Activated naive CD8-positive, alpha-beta T cell treated with anti-CD3 and anti-CD28 coated beads for 36 hours (primary cell): Measurements from ENCODE around the gene GPR35. TPM values are rescaled to one million over a fixed set of nuclear protein-coding genes. Genes with fewer than 3 reads are reported as not detected.
"Not testable (repeated sequence)": the region's sequence is repeated elsewhere in the genome, so short reads cannot be mapped to it uniquely, and the experiment has no call there.

Source experiments
- DNase-seq: peaks from one replicate; pipeline ENCODE4 v3.0.0; 2021
- H3K27ac Mint-ChIP-seq: one replicate; pipeline ENCODE4 v1.8.0; 2022; ENCODE audit warnings: mild to moderate bottlenecking, moderate library complexity, mixed read lengths
- H3K27me3 Mint-ChIP-seq: one replicate; pipeline ENCODE4 v1.8.0; 2022; ENCODE audit warnings: mild to moderate bottlenecking, mixed read lengths
- H3K36me3 Mint-ChIP-seq: one replicate; pipeline ENCODE4 v1.8.0; 2021; ENCODE audit warnings: mild to moderate bottlenecking, mixed read lengths
- H3K4me1 Mint-ChIP-seq: one replicate; pipeline ENCODE4 v1.8.0; 2021; ENCODE audit warnings: mixed read lengths
- H3K4me3 Mint-ChIP-seq: one replicate; pipeline ENCODE4 v1.8.0; 2022; ENCODE audit warnings: mild to moderate bottlenecking, moderate library complexity, mixed read lengths
- H3K9me3 Mint-ChIP-seq: one replicate; pipeline ENCODE4 v1.8.0; 2022; ENCODE audit warnings: mixed read lengths
- total RNA-seq, 2 experiments: library from RNA; stranded (reverse); gene quantifications; one replicate each; pipeline ENCODE4 v1.2.3, GENCODE V29; 2021

Gene GPR35
- total RNA-seq, 2 experiments from 2014 or later = 7.6 to 7.8 TPM

- no peaks in the 10 kb centered on the region for H3K36me3 Mint-ChIP-seq
- no peaks in the 10 kb centered on the region for H3K4me1 Mint-ChIP-seq
- H3K9me3 Mint-ChIP-seq = peaks cover 4% of the 10 kb centered on the region
- peaks cover 24% of the 10 kb centered on the region for H3K27me3 Mint-ChIP-seq
- no peak for DNase-seq
- no peak overlapping the region for H3K4me3 Mint-ChIP-seq
- no peak overlapping the region for H3K27ac Mint-ChIP-seq
Observed at GRCh38 chr2:240663546-240664190, 38.4 kb downstream of the GPR35 start.

GRCh38 chr2:240664622-240665021 is 39.3 kb downstream of the GPR35 start:
- no peak for DNase-seq
- Mint-ChIP-seq H3K27ac (no peak overlapping the region), H3K4me3 (no peak overlapping the region), H3K36me3 (no peaks in the 10 kb centered on the region), H3K27me3 (peaks cover 23% of the 10 kb centered on the region), H3K9me3 (peaks cover 4% of the 10 kb centered on the region), H3K4me1 (no peaks in the 10 kb centered on the region)

- DNase-seq = no peak
- Mint-ChIP-seq H3K4me1 (no peaks in the 10 kb centered on the region), H3K27ac (no peak overlapping the region), H3K4me3 (no peak overlapping the region), H3K36me3 (no peaks in the 10 kb centered on the region), H3K9me3 (no peaks in the 10 kb centered on the region), H3K27me3 (peaks cover 45% of the 10 kb centered on the region)
Observed at GRCh38 chr2:240670402-240670801, 45.1 kb downstream of the GPR35 start.

- Mint-ChIP-seq H3K27me3 (peaks cover 45% of the 10 kb centered on the region), H3K9me3 (no peaks in the 10 kb centered on the region), H3K36me3 (no peaks in the 10 kb centered on the region), H3K27ac (no peak overlapping the region), H3K4me3 (no peak overlapping the region), H3K4me1 (no peaks in the 10 kb centered on the region)
- no peak for DNase-seq
Observed at GRCh38 chr2:240670950-240671349, 45.7 kb downstream of the GPR35 start.

- Mint-ChIP-seq H3K9me3 (no peaks in the 10 kb centered on the region), H3K4me1 (no peaks in the 10 kb centered on the region), H3K27me3 (peaks cover 39% of the 10 kb centered on the region), H3K36me3 (no peaks in the 10 kb centered on the region), H3K4me3 (no peak overlapping the region), H3K27ac (no peak overlapping the region)
- DNase-seq = no peak
Observed at GRCh38 chr2:240672076-240672700, 46.9 kb downstream of the GPR35 start.

- DNase-seq = no peak
- Mint-ChIP-seq H3K27ac (no peak overlapping the region), H3K36me3 (no peaks in the 10 kb centered on the region), H3K4me1 (no peaks in the 10 kb centered on the region), H3K27me3 (peaks cover 34% of the 10 kb centered on the region), H3K9me3 (no peaks in the 10 kb centered on the region), H3K4me3 (no peak overlapping the region)
Observed at GRCh38 chr2:240672701-240673190, 47.5 kb downstream of the GPR35 start.

- not testable (repeated sequence) for H3K27ac Mint-ChIP-seq, DNase-seq, H3K4me1 Mint-ChIP-seq, H3K36me3 Mint-ChIP-seq, H3K4me3 Mint-ChIP-seq, H3K9me3 Mint-ChIP-seq
- H3K27me3 Mint-ChIP-seq = peaks cover 31% of the 10 kb centered on the region
Observed at GRCh38 chr2:240674461-240675184, 49.3 kb downstream of the GPR35 start.

GRCh38 chr2:240675345-240675744 is 50.1 kb downstream of the GPR35 start:
- not testable (repeated sequence) for H3K27ac Mint-ChIP-seq, H3K4me1 Mint-ChIP-seq, H3K9me3 Mint-ChIP-seq, DNase-seq, H3K4me3 Mint-ChIP-seq, H3K36me3 Mint-ChIP-seq
- peaks cover 31% of the 10 kb centered on the region for H3K27me3 Mint-ChIP-seq

GRCh38 chr2:240678043-240678442 is 52.8 kb downstream of the GPR35 start:
- H3K4me1 Mint-ChIP-seq, H3K9me3 Mint-ChIP-seq, DNase-seq, H3K4me3 Mint-ChIP-seq, H3K27ac Mint-ChIP-seq, H3K36me3 Mint-ChIP-seq: not testable (repeated sequence)
- H3K27me3 Mint-ChIP-seq = peaks cover 15% of the 10 kb centered on the region

- H3K36me3 Mint-ChIP-seq, H3K4me3 Mint-ChIP-seq, H3K27ac Mint-ChIP-seq, DNase-seq, H3K9me3 Mint-ChIP-seq, H3K27me3 Mint-ChIP-seq, H3K4me1 Mint-ChIP-seq: not testable (repeated sequence)
Observed at GRCh38 chr2:240678909-240679308, 53.6 kb downstream of the GPR35 start.

GRCh38 chr2:240680185-240680584 is 54.9 kb downstream of the GPR35 start:
- not testable (repeated sequence) for DNase-seq, H3K9me3 Mint-ChIP-seq, H3K36me3 Mint-ChIP-seq, H3K4me3 Mint-ChIP-seq, H3K27me3 Mint-ChIP-seq, H3K27ac Mint-ChIP-seq, H3K4me1 Mint-ChIP-seq

Other genes starting within 250 kb of the GPR35 start
- 1 to 10 TPM in 1 of 2 experiments, under 1 TPM in 1; 0.64 to 1.3 TPM for gene GPC1, start 189.8 kb upstream of the GPR35 start, total RNA-seq
- 10 to 100 TPM; 13.3 to 15.9 TPM for gene ANKMY1, start 67.5 kb upstream of the GPR35 start, total RNA-seq
- 1 to 10 TPM; 6.7 to 6.9 TPM for gene DUSP28, start 65.1 kb upstream of the GPR35 start, total RNA-seq
- 10 to 100 TPM; 33.8 to 37.2 TPM for gene RNPEPL1, start 57.0 kb upstream of the GPR35 start, total RNA-seq
- 10 to 100 TPM; 30.1 to 32.3 TPM for gene CAPN10, start 38.7 kb upstream of the GPR35 start, total RNA-seq
- gene AQP12B, start 57.4 kb downstream of the GPR35 start, total RNA-seq = not detected
- gene AQP12A, start 66.4 kb downstream of the GPR35 start, total RNA-seq = not detected
- gene KIF1A, start 194.7 kb downstream of the GPR35 start, total RNA-seq = 1 to 10 TPM; 7.7 to 8.2 TPM
- not detected for gene AGXT, start 243.3 kb downstream of the GPR35 start, total RNA-seq